ENCODE results near the gene ABI3.

The ABI3 gene

GRCh38 chr17:49226771-49227435 is 16.4 kb downstream of the ABI3 start:
- no peak for TF ChIP-seq CTCF (IDR thresholded peaks at IDR 0.05; ENCODE audit: borderline replicate concordance, insufficient read depth, low read depth, low read length)
- no peak overlapping the region for H3K4me3 ChIP-seq (ENCODE audit: low read depth, low read length)

- peak; percentile 86 for TF ChIP-seq CTCF (IDR thresholded peaks at IDR 0.05; ENCODE audit: borderline replicate concordance, insufficient read depth, low read depth, low read length)
- no peak overlapping the region for H3K4me3 ChIP-seq (ENCODE audit: low read depth, low read length)
Observed at GRCh38 chr17:49227436-49228261, 17.1 kb downstream of the ABI3 start.

GRCh38 chr17:49229076-49229804 is 18.7 kb downstream of the ABI3 start:
- no peak overlapping the region for H3K4me3 ChIP-seq (ENCODE audit: low read depth, low read length)
- no peak for TF ChIP-seq CTCF (IDR thresholded peaks at IDR 0.05; ENCODE audit: borderline replicate concordance, insufficient read depth, low read depth, low read length)

- TF ChIP-seq CTCF (IDR thresholded peaks at IDR 0.05; ENCODE audit: borderline replicate concordance, insufficient read depth, low read depth, low read length), result no peak
- H3K4me3 ChIP-seq (ENCODE audit: low read depth, low read length), result peak overlapping the region; percentile 67
Observed at GRCh38 chr17:49229805-49230600, 19.5 kb downstream of the ABI3 start.

GRCh38 chr17:49230636-49231562 is 20.4 kb downstream of the ABI3 start, which contains the start of gene PHOSPHO1:
Gene PHOSPHO1, minus strand, starts transcription at chr17:49230787. Its CDS starts 4,096 bp downstream, at chr17:49226691.
- TF ChIP-seq CTCF (IDR thresholded peaks at IDR 0.05; ENCODE audit: borderline replicate concordance, insufficient read depth, low read depth, low read length), result no peak
- H3K4me3 ChIP-seq (ENCODE audit: low read depth, low read length), result peak within 1 kb of the TSS; percentile 67

GRCh38 chr17:49231563-49231894 is 21.0 kb downstream of the ABI3 start:
- TF ChIP-seq CTCF (IDR thresholded peaks at IDR 0.05; ENCODE audit: borderline replicate concordance, insufficient read depth, low read depth, low read length), result no peak
- no peak overlapping the region for H3K4me3 ChIP-seq (ENCODE audit: low read depth, low read length)
